GM19193 (cell line): ENCODE measurements around the gene KCNJ6.

Source experiments
- POLR2A ChIP-seq: IDR thresholded peaks from 4 replicates; pipeline ENCODE4 v1.6.1; 2011; ENCODE audit not compliant: insufficient read depth, insufficient read length; ENCODE audit errors: extremely low read depth

Gene KCNJ6

GRCh38 chr21:37724201-37724600, 192.1 kb downstream of the KCNJ6 start:
- no peak for TF ChIP-seq POLR2A

GRCh38 chr21:37717534-37717933, 198.7 kb downstream of the KCNJ6 start:
- TF ChIP-seq POLR2A = no peak

GRCh38 chr21:37711836-37712568, 204.3 kb downstream of the KCNJ6 start:
- no peak for TF ChIP-seq POLR2A

DNA sequence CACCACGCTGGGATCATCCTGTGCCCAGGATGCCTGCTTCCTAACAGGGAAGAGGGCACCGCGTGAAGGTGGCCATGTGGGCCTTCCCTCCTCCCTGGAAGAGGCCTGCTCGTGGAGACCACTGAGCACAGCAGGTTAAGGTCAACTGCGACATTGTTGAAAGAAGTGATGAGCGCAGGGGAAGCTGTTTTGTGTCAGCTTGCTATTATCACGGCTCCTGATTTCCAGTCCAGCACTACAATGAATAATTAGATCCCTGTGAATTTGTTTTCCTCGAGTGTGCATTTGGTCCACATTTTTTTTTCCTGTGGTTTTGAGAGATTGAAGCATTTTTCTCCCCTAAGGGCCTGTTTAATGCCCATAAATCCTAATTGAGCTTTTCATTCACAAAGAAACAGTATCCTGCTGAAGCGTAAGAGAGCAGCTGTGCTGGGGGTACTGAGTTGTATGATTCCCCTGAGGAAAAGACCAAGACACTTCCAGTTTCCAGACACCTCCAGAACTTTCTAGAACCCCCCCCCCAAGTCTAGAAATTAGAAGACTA, 204.9 kb downstream of the KCNJ6 start:
- no peak for TF ChIP-seq POLR2A

DNA sequence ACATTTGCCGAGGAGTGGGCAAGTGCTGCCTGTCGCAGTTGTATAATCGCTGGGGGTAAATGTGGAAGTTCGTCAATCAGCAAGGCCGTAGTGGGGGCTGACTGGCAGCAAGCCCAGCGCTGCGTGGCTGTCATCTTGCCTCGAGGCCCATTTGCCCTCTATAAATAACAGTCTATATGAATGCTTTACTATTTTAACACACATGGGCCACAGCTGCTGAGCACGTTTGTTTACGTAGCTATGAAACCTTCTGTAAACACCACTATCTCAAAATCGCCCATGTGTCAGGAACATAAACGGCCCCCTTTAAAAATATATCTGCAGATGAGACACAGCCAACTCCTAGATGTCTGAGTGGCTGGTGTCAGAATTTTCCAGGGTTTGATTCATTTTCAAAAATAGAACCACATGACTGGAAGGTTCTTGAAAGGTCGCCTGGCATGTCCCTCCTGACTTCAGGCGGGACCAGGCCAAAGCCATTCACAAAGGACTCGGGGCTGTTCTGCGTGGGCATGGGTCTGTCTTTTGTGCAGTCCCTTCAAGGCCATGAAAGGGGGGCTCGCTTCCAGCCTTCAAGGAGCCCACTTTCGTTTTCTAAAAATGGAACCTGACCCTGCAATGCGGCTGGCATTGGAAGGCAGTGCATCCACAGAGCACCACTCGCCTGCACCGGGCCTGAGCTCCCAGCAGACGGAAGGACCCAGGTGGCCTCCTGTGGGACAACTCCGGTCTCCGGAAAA, 205.5 kb downstream of the KCNJ6 start:
- no peak for TF ChIP-seq POLR2A

- no peak for TF ChIP-seq POLR2A
These were observed 211.5 kb downstream of the KCNJ6 start for GRCh38 chr21:37704751-37705150.

- TF ChIP-seq POLR2A = no peak
These were observed 214.0 kb downstream of the KCNJ6 start for GRCh38 chr21:37702241-37702640.

- no peak for TF ChIP-seq POLR2A
These were observed 215.5 kb downstream of the KCNJ6 start for GRCh38 chr21:37700641-37701202.

GRCh38 chr21:37699024-37699775, 217.1 kb downstream of the KCNJ6 start:
- TF ChIP-seq POLR2A = no peak

- no peak for TF ChIP-seq POLR2A
These were observed 219.3 kb downstream of the KCNJ6 start for GRCh38 chr21:37696936-37697335.

- TF ChIP-seq POLR2A = no peak
These were observed 221.1 kb downstream of the KCNJ6 start for GRCh38 chr21:37695111-37695510.

DNA sequence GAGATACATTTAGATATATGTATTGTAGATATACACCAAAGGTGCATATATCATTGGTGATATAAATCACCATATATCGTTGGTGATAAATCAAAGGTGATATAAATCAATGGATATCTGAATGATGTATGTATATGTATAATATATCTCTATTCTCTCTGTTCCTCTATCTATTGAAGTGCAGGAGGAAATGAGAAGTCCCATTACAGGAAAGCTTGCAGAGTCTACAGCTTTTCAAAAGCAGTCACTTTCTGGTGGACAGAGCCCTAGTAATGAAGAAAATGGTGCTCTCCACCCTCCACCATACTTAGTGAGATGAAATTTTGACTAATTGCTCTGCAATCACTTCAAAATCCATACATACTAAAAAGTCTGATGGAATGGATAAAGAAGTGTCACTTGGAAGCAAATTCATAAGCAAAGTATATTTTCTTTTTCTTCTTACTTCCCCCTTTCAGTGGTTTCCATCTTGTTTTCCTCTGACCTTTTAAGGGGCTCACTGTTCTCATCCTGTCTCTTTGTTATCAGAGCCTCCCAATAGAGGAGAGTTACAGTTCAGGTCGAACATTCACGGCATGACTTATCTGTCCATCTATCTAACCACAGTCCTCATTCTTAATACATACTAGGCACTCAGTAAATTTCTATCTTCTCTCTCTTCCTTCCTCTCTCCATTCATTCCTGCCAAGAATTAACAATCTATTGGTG, 227.2 kb downstream of the KCNJ6 start:
- TF ChIP-seq POLR2A = no peak

DNA sequence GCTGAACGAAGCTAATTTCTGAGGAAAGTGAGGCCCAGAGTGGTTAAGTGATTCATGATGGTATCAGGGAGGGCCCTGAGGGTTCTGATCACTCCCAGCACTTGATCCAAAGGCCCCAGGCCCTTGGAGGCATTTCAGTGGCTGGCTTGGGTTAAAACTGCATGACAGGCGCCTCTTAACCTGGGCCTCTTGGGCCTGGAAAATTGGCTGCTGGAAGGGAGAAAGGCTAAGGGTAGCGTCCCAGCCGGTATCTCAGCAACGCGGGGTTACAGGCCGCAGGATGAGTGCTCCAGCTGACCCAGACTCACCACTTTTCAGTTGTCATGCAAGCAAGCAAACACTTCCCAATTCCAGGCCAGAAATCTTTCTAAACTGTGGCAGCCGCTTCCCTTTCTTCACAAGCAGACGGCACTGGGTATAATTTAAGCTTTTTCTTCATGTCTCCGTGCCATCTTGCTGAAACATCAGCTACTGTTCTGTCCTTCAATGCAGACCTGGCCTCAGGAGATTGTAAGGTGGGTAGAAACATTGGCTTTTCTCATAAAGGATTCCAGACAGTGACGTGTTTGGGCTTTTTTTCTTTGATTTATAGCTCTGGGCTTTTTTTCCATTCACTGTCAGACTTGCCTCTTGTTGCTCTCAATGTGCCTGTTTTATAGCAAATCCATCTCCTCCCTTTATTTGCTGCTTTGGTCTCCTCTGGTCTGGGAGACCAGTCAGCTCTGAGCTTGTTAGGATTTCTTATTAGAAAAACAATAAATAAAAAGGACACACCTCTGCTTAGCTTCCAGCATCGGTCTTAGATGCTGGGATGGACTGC, 229.1 kb downstream of the KCNJ6 start:
- TF ChIP-seq POLR2A = no peak
